Inflammatory macrophage treated with lipopolysaccharide for 4 hours (primary cell): Measurements from ENCODE around the gene ARNT2.

Experiments
- DNase-seq: peaks from one replicate; pipeline ENCODE4 v3.0.0-alpha.2; 2020

The ARNT2 gene

GRCh38 chr15:80525853-80526252 is 121.7 kb downstream of the ARNT2 start:
- DNase-seq, result no peak

- DNase-seq, result no peak
Observed at GRCh38 chr15:80526556-80527340, 122.6 kb downstream of the ARNT2 start.

GRCh38 chr15:80527406-80527805 is 123.2 kb downstream of the ARNT2 start:
- no peak for DNase-seq

- no peak for DNase-seq
Observed at GRCh38 chr15:80527961-80528360, 123.8 kb downstream of the ARNT2 start.

- DNase-seq, result no peak
Observed at GRCh38 chr15:80530737-80531365, 126.7 kb downstream of the ARNT2 start.

- DNase-seq, result no peak
Observed at GRCh38 chr15:80531388-80531787, 127.2 kb downstream of the ARNT2 start.

- DNase-seq, result no peak
Observed at GRCh38 chr15:80531796-80532195, 127.6 kb downstream of the ARNT2 start.

- no peak for DNase-seq
Observed at GRCh38 chr15:80533790-80534333, 129.7 kb downstream of the ARNT2 start.

GRCh38 chr15:80536231-80536630 is 132.0 kb downstream of the ARNT2 start:
- no peak for DNase-seq

GRCh38 chr15:80536716-80537115 is 132.5 kb downstream of the ARNT2 start:
- no peak for DNase-seq

- no peak for DNase-seq
Observed at GRCh38 chr15:80545078-80545477, 140.9 kb downstream of the ARNT2 start.

- DNase-seq, result no peak
Observed at GRCh38 chr15:80547264-80547663, 143.1 kb downstream of the ARNT2 start.

GRCh38 chr15:80549191-80549590 is 145.0 kb downstream of the ARNT2 start:
- DNase-seq, result no peak

GRCh38 chr15:80549654-80550053 is 145.5 kb downstream of the ARNT2 start:
- no peak for DNase-seq

GRCh38 chr15:80550219-80550907 is 146.2 kb downstream of the ARNT2 start:
- no peak for DNase-seq

- DNase-seq, result no peak
Observed at GRCh38 chr15:80550908-80551260, 146.7 kb downstream of the ARNT2 start.

- no peak for DNase-seq
Observed at GRCh38 chr15:80551348-80551747, 147.2 kb downstream of the ARNT2 start.

GRCh38 chr15:80554560-80554959 is 150.4 kb downstream of the ARNT2 start:
- no peak for DNase-seq

GRCh38 chr15:80556694-80557367 is 152.6 kb downstream of the ARNT2 start:
- DNase-seq, result no peak

GRCh38 chr15:80557441-80558234 is 153.5 kb downstream of the ARNT2 start:
- no peak for DNase-seq

GRCh38 chr15:80558631-80559319 is 154.6 kb downstream of the ARNT2 start:
- DNase-seq, result no peak

GRCh38 chr15:80559320-80559693 is 155.1 kb downstream of the ARNT2 start:
- DNase-seq, result no peak
